ENCODE data around the gene UBXN1.

Gene UBXN1, protein sequence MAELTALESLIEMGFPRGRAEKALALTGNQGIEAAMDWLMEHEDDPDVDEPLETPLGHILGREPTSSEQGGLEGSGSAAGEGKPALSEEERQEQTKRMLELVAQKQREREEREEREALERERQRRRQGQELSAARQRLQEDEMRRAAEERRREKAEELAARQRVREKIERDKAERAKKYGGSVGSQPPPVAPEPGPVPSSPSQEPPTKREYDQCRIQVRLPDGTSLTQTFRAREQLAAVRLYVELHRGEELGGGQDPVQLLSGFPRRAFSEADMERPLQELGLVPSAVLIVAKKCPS

DNA sequence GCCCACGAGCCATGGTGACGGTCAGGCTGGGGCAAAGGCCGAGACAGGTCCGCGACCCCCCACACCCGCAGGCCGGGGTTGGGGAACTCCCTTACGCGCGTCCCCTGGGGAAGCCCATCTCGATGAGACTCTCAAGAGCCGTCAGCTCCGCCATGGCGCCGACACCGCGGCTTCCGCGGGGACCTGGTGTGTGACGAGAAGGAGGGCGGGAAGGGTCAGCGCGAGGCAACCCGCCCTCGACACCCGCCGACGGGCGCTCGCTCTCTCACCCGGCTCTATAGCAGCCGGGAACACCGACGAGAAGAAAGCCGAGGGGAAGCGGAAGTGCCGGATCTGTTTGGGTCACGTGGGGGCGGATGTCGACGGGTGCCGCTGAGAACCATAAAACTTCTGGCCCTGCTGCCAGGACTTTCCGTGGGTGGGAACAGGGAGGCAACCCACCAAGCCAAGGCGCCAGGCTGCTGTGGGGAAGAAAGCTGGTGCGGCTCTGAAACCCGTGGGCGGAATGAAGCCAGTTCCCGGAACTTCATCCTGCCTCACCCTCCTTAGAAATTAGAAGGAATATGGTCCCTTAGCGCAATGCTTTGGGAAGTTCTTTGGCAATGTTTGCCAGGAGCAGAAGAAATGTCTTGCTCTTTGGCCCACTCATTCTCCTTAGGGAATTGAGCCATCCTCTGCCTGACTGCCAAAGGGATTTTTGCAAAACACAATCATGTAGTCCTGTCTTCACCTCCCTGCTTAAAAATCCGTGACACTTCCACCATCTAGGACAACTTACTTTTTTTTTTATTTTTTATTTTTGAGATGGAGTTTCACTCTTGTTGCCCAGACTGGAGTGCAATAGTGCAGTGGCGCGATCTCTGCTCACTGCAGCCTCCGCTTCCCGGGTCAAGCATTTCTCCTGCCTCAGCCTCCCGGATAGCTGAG is at the start of gene UBXN1:
UBXN1 (minus strand) TSS at position 304 of the 927 bp plus-strand sequence; CDS start at position 154, 150 bp downstream.
- DNase-seq, result peak; percentile 90

DNA sequence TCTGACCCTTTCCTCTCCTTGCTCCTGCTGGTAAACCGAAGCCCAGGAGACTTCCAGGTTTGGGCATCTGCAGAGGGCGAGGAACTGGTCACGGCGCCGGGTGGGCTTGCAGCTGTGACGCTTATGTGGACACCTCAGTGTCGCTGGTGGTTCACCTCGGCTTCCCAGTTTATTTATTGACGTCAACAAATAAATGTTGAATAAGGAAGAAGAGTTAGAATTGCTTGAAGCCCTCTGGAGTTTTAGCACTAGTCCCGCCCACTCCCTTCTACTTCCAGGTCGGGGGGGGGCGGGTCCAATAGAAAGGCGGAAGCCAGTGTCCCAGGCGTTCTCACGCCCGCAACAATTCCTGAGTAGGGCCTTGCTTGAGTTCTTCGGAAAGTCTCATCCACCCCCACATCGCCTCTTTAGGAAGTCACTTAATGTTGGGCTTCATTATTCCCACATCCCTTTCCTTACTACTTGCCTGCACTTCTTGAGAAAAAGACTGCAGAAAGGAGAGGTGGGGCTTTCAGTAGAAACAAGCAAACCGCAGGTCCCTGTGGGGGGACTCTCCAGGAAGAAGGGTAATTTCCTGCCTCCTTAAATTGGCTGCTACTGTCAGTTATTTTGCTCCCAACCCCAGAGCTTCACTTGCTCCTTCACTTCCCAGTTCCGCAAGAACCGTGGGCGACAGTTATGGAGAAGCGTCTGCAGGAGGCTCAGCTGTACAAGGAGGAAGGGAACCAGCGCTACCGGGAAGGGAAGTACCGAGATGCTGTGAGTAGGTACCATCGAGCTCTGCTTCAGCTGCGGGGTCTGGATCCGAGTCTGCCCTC is 49.5 kb upstream of the UBXN1 start, which contains the start of gene TTC9C:
TTC9C (plus strand) TSS at position 316 of the 818 bp plus-strand sequence; CDS start at position 679, 363 bp downstream.
- peak; percentile 93 for DNase-seq

DNA sequence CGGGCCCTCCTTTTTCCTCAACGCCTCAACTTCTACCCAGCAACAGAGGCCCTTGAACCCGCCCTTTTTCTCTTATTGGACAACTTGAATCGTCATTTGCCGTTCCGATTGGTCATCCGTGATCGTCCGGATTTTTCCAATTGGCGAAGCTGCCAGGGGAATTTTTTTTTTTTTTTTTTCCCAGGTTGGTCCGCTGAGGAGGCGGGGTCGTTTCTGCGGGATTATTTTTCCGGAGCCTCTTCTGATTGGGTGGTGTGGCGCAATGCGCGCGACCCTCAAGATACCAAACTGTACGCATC is 48.9 kb upstream of the UBXN1 start:
- peak; percentile 99 for DNase-seq

DNA sequence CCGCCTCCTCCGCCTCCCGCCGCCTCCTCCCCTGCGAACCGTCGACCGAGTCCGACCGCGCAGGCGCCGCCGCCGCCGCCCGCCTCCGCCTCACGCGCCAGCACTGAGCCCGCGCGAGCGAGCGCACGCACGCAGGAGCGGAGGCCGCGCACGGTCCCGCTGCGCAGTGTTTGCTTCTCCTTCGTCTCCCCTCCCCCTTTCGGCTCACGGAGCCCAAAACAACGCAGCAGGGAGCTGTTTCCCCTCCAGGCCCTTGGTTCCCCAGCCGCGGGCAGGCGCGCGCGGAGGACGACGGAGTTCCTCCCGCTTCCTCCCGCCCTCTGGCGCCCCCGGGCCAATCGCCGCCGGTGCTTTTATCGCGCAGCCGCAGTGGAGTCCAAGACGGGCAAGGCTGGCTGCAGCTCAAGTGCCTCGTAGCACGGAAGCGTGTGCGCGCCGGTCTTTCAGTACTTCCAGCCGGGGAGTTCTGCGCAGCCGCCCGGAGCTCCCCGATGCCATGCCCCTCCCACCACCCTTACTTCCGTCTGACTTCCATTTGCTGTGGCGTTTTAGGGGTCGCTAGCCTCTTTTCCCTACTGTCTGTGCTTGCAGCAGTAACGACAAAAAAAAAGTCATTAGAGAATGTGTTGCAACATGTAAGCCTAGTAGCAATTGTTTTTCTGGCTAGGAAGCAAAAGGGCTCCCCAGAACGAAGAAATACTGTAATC is 48.4 kb upstream of the UBXN1 start, which contains the start of gene HNRNPUL2:
HNRNPUL2 (minus strand) TSS at position 293 of the 707 bp plus-strand sequence. CDS start 301 bp downstream, outside the sequence.
- DNase-seq, result peak; percentile 99

DNA sequence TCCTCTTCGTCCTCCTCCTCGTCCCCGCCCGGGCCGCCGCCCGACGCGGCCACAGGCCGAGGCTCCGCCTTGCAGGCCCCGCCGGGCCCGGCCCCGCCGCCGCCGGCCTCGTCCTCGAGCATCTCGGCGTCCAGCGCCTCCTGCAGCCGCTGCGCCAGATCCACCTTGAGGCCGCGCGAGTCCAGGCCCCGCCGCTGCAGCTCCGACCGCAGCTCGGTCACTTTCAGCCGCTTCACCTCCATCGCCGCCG is 48.0 kb upstream of the UBXN1 start:
- no peak for DNase-seq

DNA sequence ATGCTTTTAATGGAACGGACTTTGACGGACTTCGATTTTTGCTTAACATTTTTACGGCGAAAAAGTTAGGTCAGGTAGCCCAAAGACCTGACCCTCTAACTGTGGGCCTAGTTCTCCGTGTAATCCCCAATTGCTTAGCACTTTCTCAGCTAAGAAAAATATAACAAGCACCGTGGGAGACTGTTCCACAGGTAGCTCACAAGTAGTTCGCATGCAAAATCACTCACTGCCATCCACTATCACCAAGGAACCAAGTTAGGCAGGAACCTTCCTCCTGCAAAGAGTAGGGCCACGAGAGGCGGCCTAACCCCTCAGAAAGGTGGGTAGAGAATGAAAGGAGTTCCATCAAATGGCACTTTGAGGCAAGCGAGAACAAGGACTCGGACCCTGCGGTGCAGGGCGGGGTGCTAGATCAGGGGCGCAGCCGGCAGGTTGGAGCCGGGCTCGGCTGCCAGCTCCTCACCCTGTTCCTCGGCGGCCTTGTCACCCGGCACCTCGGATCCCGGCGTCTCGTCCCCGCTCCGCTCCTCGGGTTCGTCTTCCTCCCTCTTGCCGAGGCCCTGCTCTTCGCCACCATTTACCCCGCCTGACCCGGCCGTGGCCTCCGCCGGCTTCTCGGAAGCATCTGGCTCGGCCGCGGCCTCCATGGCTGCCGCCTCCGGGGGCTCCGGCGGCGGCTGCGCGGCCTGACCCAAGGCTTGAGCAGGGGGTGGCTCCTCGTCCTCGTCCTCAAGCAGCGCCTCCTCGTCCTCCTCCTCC is 47.5 kb upstream of the UBXN1 start:
- DNase-seq, result no peak

DNA sequence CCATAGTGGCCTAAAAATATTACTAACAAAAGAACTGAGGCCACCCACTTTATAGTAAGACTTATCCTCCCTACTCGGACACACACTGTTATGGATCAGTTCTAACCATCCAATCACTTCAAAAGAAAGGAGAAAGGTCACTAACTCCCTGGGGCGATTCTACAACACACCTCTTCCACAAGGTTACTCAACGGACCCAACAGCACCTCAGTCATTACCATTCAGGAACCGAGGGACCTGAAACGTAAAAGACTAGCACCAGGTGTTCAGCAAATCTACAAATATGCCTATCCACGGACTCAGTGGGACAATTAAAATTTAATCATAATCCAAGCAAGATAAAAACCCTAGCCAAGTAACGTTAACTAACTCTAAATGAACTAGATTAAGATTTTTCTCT is 46.8 kb upstream of the UBXN1 start:
- DNase-seq, result no peak

DNA sequence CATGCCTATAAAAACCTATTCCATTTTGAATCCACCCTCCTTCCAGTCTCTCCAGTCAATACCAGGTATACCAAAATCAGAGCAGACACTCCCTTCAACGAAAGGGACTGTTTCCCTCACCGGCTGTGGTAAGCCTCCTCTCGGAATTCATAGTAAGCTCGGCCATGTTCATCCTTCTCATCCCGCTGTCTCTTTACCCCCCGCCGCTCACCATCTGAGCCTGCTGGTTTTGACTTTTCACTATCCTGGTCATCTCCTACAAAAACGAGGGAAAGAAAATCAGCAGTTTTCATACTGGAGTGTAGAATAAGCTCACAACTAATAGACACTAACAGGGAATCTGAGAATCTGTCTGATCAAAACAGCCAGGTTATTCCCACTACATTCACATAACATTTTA is 45.3 kb upstream of the UBXN1 start:
- no peak for DNase-seq

DNA sequence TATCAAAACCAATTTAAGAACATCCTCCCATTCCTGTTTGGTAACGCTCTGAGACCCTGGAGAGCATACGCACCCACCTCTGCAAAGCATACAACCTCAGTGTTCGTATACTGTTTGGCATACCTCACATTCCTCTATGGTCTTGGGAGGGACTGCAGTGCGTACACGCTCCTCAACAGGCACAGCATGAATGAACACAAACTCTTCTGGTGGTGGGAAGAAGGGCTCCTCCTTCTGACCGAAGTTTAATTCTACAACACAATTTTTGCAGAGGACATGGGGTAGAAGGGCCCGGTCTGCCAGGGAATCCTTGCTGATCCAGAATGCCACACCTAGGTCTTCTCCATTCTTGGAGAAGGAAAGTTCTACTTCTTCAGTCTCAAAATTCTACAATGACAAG is 43.1 kb upstream of the UBXN1 start:
- DNase-seq, result peak; percentile 32

DNA sequence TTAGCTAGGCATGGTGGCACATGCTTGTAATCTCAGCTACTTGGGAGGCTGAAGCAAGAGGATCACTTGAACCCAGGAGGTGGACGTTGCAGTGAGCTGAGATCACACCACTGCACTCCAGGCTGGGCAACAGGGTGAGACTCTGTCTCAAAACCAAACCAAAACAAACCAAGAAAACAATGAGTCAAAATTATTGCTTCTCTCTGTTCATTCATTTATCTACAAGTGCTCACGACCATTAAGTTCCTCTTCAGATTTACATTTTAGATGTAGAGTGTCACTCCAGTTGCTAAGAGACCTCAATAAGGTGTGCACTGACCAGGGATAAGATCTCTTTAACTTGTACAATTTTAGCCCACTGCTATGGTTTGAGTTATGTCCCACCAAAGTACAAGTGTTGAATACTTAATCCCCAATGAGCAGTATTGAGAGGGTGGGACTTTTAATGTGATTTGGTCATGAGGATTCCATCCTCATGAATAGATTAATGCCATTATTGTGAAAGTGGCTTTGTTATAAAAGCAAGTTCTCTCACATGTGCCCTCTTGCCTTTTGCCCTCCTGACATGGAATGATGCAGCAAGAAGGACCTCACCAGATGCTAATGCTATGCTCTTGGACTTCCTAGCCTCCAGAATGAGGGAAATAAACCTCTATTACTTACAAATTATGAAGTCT is 40.6 kb upstream of the UBXN1 start:
- DNase-seq, result no peak

DNA sequence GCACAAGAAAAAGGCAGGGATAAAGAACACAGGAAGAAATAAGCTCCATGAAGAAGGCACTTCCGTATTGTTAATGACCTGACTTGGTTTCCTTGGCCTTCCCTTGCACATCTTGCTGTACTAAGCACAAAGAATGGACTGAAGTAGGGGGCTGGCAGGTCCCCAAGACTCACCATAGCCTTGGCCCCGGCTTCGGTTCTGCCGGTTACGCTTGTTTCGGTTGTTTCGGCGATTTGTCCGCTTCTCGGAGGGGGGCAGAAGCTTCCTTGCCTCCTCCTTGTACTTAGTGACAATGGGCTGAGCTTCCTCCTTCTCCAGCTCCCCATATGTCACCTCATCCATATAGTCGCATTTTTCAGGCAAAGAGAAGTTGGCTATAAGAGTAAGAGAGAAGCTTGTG is 37.9 kb upstream of the UBXN1 start:
- DNase-seq, result no peak

DNA sequence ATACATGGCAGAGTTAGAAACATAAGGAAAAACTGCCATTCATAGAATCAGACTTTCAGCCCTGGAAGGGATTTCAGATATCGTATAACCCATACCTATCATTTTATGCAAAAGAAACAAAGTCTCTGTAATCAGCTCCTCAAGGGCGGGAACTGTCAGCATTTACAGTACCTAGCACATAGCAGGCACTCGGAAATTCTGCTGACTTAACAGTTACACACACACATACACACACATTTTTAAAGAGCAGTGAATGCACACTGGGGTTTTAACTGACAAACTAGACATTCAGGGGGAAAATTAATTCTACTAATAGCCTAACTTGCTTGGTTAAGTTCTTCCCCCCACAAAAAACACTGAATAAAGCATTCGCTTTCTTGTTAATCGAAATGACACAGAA is 37.3 kb upstream of the UBXN1 start:
- DNase-seq, result no peak

DNA sequence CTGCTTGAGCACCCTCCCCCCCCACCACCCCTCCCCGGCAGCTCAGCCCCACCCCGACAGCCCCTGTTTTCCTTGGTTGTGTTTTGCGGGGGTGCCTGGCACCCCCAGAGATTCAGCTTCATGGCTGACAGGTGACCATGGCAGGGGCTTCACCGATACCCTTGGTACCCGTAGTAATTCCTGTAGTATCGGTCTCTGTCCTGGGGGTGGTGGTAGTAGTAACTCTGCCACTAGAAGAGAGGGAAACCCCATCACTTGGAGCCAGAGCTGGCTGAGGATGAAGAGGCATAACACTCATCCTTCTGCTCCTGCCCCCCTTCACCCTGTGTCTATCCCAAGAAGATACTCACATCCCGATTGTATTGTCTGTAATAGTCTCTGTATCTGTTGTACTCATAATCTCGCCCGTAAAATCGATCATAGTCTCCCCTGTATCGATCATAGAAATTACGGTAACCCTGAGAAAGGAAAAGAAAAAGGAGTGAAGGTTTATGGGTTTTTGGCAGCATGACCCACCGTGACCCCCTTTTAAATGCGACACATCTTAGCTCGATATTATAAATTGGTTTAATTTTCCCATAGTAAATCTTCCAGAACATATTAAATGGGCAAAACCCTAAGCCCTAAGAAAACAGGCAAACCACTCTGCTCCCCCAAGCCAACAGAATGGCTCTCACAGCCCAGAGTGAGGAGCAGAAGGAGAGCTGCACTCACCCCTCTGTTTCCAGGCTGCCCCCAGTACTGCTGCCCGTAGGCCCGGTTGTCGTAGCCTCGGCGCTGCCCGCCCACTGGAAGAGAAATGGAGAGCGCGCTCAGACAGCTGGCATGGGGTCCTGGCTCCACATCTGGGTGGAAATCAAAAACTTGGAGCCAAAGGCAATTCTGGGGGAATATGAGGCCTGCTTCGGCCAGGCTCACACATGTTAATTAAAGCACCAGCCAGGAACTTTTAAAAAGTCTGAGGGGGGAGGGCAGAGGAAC is 36.6 kb upstream of the UBXN1 start:
- DNase-seq, result no peak

DNA sequence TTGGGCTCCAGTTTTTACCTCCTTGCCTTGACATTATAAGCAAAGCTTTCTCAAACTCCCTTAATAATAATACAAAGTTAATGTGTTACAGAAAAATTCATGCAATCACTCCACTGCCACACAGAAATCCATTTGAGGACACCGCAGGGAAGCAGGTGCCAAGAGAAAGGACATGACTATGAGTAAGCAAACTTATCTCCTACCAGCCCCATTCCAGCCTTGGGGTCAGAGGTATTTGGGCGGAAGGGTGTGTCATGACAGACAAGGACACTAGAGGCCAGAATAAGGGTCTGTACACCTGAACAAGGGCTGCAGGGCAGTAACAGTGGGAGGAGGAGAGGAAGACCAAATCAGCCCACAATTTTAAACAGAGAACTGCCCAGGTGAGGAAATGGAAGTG is 34.5 kb upstream of the UBXN1 start:
- no peak for DNase-seq

DNA sequence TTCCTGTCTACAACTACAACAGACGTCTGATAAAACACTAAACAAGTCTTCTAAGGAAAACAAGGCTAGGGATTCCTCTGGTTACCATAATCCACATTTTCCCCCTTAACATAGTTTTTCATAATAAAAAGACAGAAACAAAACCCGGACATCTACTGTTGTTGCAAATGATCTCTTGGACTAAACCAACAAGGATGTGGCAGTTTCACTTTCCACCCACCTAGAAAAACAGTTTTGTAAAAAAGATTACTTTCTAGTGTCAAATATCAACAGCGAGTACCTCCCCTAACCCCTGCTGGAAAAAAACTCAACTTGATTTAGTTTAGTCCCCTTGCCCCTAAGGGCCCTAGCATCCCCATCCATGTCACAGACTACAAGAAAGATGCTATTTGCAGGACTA is 34.0 kb upstream of the UBXN1 start:
- DNase-seq, result no peak

DNA sequence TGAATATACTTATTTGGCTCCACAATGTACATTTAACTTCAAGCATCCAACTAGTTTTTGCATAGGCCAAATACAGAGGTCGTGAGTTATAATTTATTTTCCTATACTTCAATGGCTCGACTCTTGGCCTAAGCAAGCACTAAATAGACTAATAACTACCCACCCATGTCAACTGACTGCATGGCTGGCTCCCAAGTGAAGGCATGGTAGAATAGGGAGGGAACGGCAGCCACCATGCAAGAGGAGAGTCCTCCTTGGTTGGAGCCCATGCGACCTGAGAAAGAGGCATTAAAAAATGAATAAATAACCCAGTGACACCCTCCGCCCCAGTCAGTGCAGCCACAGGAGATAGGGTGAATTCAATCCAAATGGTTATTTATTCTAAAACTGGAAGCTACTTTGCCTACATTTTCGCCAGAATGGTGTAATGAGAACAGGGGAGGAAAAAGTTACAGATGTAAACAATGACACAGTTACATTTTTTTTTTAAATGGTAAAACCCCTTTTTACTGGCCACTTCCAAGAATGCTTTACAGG is 33.5 kb upstream of the UBXN1 start:
- DNase-seq, result no peak

DNA sequence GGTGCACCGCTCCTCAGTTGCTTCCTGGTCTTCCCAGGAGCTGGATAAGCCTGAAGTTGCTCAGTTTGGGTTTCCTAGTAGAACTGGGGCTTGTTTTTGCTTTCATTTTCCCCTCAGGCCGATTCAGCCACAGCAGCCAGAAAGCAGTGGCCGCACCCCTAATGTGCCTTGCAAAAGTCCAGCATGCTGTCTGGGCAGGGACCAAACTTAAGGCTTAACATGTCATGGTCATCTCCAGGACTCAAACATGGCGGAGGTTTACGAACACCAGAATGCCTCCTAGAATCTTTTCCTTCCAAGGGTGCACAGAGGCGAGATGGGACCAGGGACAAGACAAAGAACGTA is 31.1 kb upstream of the UBXN1 start:
- peak; percentile 60 for DNase-seq

DNA sequence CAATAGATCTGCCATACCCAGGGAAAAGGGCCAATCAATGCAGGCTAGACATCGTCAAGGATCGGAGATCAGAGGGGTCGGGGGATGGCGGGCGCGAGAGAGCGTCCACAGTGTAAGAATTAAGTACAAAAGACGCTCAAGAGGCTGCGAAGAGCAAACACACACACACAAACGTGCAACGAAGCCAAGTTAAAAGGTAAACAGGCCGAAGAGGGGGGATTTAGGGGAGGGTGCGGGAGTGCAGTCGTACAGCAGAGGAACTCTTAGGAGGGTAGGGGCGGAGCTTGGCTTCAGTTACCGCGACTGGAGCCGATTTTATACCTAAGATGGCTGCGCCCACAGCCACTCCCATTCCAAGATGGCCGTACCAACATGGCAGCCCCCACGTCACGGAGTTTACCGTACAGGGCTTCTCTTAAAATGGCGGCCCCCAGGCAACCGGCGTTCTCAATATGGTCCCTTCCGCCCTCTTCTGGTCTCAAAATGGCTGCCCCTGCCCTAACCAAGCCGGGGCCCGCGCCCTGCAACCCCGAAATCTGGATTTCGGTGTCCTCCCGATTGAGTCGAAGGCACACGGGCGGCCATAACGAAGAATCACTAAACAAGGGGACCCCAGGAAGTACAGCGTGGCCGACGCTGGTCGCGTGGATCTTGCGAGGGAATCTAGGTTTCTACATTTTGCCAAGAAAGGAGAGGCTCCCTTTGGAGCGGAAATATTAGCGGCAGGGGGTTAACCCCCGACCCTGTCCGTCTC is 30.6 kb upstream of the UBXN1 start:
- peak; percentile 98 for DNase-seq

DNA sequence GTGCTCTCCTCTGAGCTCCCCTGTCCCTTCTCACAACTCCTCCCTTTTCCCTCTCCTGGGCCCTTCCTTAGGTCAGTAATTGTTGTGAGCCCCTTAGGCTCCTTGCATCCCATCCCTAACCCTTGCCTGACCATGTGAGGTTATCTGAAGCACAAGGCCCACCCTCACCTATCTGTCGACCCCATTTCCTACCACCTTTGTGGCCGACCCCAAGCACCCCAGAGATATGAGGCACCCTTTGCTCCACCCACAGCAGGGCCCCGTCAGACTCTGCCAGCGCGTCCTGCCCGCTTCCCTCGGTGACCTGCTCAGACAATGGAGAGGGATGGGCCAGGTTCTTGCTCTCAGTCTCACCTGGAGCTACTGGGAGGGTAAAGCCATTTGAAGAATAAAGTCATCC is 29.9 kb upstream of the UBXN1 start:
- no peak for DNase-seq

All from EL (cell line).